Erythroblast (primary cell): Measurements from ENCODE around the gene EXOC3.

Experiments used
- GATA1 ChIP-seq: IDR thresholded peaks from 2 replicates; pipeline ENCODE4 v1.6.1; 2011; ENCODE audit warnings: low read depth, mild to moderate bottlenecking, control low read depth, low read length, moderate library complexity
- POLR2A ChIP-seq: IDR thresholded peaks from 2 replicates; pipeline ENCODE4 v1.6.1; 2011; ENCODE audit warnings: mild to moderate bottlenecking, low read length

DNA sequence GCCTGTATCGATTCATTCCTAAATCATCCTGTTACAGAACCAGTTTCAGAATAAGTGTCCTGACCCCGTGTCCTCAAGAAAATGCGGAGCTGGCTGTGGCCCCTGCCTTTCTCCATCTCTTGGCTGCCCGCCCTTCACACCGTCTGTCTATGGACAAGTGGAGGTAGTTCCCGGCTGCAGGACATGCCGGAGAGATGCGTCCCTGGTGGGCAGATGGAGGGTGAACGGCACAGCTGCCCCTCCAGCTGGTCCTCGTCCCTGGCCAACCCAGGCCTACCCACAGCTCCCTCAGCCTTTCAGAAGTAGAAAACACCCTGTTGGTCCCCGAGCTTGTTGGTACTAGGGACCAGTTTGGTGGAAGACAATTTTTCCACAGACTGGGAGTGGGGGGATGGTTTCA, 14.8 kb upstream of the EXOC3 start:
- no peak for TF ChIP-seq POLR2A
- no peak for TF ChIP-seq GATA1
